Cerebellar cortex (tissue), 1 donor: ENCODE measurements around the gene HELZ.
A peak's percentile ranks its signal among the peaks of the same experiment; 100 is the strongest.
"Not testable (repeated sequence)": the region's sequence is repeated elsewhere in the genome, so short reads cannot be mapped to it uniquely, and the experiment has no call there.

Experiments
- DNase-seq: peaks from one replicate; pipeline ENCODE4 v3.0.0-alpha.2; 2015; ENCODE audit warnings: low spot score

The HELZ gene

GRCh38 chr17:67245073-67245693 lies at the start of gene HELZ:
HELZ (minus strand) TSS chr17:67245196; CDS start chr17:67218804, 26,392 bp downstream.
- DNase-seq: peak; percentile 86

GRCh38 chr17:67293251-67294203 lies 48.5 kb upstream of the HELZ start:
- DNase-seq: peak; percentile 64

GRCh38 chr17:67290711-67291291 lies 45.8 kb upstream of the HELZ start:
- no peak for DNase-seq

- no peak for DNase-seq
These were observed 45.2 kb upstream of the HELZ start for GRCh38 chr17:67290244-67290643.

DNA sequence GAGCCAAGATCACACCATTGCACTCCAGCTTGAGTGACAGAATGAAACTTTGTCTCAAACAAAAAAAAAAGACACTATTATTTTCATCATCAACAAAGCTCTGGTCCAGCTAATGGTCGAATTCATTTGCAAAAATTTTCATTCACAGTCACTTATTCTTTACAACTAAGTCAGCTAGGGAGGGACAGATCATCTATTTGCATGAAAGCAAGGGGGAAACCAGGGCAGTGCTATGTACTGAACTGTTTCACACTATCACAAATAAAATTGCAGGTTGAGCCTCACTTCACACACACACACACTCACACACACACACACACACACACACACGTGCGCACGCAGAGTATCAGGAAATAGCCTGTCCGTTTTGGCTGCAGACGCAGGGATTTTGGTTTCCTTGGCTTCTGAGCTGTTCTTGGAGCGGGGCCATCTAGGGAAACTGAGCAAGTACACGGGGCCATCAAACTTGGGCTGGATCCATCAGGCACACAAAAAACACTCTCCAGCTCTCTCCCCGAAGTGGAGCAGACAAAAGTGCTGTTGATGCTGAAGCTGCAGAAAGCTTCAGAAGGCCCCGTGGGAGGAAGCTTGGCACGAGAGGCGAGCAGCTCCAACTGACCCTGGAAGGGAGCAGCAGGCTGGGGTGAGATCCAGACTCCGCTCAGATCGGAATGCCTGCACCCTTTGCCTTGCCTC lies 44.3 kb upstream of the HELZ start:
- DNase-seq: peak; percentile 76

DNA sequence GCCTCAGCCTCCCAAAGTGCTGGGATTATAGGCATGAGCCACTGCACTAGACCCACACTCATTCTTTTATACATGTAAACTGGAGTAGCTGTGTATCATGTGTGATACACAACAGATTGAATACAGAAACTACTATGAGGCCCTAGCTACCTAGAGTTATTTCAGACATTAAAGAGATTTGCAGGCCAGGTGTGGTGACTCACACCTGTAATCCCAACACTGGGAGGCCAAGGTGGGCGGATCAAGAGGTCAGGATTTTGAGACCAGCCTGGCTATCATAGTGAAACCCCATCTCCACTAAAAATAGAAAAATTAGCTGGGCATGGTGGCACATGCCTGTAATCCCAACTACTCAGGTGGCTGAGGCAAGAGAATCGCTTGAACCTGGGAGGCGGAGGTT lies 41.8 kb upstream of the HELZ start:
- not testable (repeated sequence) for DNase-seq

GRCh38 chr17:67285360-67285759 lies 40.4 kb upstream of the HELZ start:
- DNase-seq: no peak

DNA sequence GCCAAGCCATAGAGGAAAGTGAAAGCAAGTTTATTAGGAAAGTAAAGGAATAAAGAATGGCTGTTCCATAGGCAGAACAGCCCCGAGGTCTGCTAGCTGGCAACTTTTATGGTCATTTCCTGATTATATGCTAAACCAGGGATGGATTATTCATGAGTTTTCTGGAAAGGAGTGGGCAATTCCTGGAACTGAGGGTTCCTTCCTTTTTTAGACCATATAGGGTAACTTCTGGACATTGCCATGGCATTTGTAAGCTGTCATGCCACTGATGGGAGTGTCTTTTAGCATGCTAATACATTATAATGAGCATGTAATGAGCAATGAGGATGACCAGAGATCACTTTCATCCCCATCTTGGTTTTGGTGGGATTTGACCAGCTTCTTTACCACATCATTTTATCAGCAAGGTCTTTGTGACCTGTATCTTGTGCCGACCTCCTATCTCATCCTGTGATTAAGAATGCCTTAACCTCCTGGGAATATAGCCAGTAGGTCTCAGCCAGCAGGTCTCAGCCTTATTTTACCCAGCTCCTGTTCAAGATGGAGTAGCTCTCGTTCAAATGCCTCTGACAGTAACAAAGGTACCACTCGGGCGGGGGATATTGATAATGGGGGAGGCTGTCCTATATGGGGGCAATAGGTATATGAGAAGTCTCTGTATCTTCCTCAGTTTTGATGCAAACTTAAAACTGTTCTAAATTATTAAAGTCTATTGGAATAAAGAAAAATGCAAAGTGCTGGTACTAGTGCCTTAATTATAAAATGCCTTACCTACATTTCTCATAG lies 38.9 kb upstream of the HELZ start:
- DNase-seq: no peak

DNA sequence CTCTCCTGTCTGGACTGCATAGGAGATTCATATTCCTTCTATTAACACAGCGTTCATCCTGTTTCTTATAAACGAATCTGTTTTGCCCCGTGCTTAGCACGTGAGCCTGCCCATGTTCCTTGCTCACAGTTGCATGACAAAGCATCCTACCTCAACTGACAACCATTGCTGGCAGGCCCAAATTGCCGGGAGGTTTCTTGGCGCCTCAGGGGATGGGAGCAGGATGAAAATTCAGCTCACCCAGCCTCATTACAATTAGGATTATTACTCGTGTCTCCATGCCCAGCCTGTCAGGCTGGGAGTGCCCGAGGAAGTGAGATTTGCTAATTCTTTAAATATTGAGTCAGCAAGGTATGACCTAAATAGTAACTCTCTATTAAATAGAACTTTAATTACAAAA lies 36.7 kb upstream of the HELZ start:
- DNase-seq: no peak

DNA sequence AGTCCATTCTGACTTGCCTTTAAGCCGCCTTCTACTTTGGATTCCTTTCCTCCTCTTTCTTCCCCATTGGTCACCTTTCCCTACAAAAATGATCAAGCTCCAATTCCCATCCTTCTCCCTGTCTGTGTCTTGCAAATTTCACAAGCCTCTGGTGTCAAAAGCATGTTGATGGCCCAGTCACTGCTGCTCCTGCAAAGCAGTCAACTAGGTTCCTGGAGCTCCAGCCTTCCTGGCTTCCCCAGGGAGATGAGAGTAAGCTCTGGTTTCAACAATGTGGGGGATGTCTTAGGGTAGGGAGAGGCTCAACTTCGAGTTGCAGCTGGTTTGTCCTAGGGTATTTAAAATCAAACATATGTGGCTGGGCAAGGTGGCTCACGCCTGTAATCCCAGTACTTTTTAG lies 36.1 kb upstream of the HELZ start:
- DNase-seq: no peak

- no peak for DNase-seq
These were observed 35.3 kb upstream of the HELZ start for GRCh38 chr17:67280279-67280678.

DNA sequence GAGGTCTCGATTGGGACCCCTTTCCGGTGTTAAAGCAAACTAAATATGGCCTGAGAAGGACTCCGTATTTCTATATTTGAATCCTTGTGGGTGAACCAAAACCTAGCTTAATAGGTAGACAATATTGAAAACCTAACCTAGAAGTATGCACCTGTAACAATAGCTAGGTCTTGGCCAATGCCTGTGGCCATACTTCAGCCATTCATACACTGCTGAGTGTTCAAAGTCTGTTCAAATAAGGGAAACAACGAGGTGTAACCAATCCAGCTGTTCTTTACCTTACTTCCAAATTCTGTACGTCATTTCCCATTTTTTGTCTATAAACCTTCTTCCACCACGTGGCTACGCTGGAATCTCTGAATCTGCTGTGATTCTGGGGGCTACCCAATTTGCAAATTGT lies 34.1 kb upstream of the HELZ start:
- DNase-seq: no peak

GRCh38 chr17:67278363-67278762 lies 33.4 kb upstream of the HELZ start:
- no peak for DNase-seq

GRCh38 chr17:67276075-67276474 lies 31.1 kb upstream of the HELZ start:
- DNase-seq: no peak

GRCh38 chr17:67274466-67274865 lies 29.5 kb upstream of the HELZ start:
- DNase-seq: no peak

DNA sequence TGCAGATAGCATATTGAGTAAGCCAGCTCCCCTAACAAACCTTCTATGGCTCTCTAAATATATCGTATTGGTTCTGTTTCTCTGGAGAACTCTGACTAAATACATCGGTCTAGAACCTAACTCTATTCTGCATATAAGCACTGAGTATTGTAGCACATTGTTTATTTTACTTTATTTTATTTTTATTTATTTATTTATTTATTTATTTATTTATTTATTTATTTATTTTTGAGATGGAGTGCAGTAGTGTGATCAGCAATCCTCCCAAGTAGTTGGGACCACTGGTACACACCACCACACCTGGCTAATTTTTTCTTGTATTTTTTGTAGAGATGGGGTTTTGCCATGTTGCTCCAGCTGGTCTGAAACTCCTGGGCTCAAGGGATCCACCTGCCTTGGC lies 28.9 kb upstream of the HELZ start:
- DNase-seq: no peak

DNA sequence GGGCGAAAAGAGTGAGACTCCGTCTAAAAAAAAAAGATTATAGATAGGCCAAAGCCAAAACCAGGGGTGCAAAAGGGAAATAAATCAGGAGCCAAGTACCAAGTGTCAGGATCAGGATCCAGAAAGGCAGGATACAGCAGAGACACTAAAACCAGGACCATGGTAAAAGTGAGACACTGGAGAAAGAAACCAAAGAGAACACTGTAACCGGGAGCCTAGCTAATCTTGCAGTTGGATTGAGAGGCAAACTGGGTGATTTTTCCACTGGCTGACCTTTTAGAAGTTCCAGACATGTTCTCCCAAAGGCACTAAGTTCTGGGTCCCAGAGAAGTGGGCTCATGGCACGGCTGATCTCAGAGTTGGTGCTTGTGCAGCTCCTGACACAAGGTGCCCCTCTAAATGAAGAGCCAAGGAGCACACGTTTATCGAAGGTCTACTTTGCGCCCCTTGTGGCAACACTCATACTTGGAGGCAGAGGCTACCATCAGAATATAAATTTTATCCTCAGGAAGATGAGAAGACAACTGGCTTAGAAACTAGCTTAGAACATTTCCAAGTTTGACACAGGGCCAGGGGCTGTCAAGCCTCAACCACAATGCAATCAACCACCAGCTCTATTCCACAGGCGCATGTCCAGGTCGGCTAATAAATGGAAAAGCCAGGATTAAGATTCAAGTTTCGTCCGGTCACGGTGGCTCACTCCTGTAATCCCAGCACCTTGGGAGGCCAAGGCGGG lies 27.5 kb upstream of the HELZ start:
- DNase-seq: no peak

- DNase-seq: not testable (repeated sequence)
These were observed 26.2 kb upstream of the HELZ start for GRCh38 chr17:67271187-67271586.

GRCh38 chr17:67270416-67270815 lies 25.4 kb upstream of the HELZ start:
- no peak for DNase-seq

GRCh38 chr17:67266496-67266895 lies 21.5 kb upstream of the HELZ start:
- no peak for DNase-seq
